Right lobe of liver (tissue), 6 donors: ENCODE measurements around the gene SLC2A1. TPM values are rescaled to one million over a fixed set of nuclear protein-coding genes. Genes with fewer than 3 reads are reported as not detected.
"Not testable (repeated sequence)": the region's sequence is repeated elsewhere in the genome, so short reads cannot be mapped to it uniquely, and the experiment has no call there.

ENCODE experiments used
- ATAC-seq, 4 donors: fragments of 200-7000 bp; cut with Tn5 transposase; one replicate each; pipeline ENCODE4 v1.9.1; 2020; ENCODE audit warnings: mild to moderate bottlenecking in 4 of 4, moderate library complexity in 4 of 4
- DNase-seq, 3 donors: peaks; one replicate each; pipeline ENCODE4 v3.0.0-alpha.2; 2020
- H3K27ac ChIP-seq, 3 donors: fragments of 200-600 bp; one replicate each; pipeline ENCODE4 v1.8.0; 2022
- H3K27me3 ChIP-seq, 2 donors: fragments of 200-600 bp; one replicate each; pipeline ENCODE4 v1.8.0; 2022
- H3K36me3 ChIP-seq, 4 donors: fragments of 200-600 bp; sonication (generic) in 1 of 4; one replicate each; pipeline versions ENCODE4 v1.5.1 to v1.8.0; 2017 to 2022; ENCODE audit warnings: control low read depth in 1 of 4
- H3K4me1 ChIP-seq, 4 donors: fragments of 200-600 bp; sonication (generic) in 1 of 4; one replicate each; pipeline versions ENCODE4 v1.5.1 to v1.8.0; 2017 to 2022; ENCODE audit warnings: control low read depth in 1 of 4
- H3K4me3 ChIP-seq, 3 donors: fragments of 200-600 bp; one replicate each; pipeline ENCODE4 v1.8.0; 2022
- H3K9me3 ChIP-seq, 4 donors: fragments of 200-600 bp; sonication (generic) in 1 of 4; one replicate each; pipeline versions ENCODE4 v1.5.1 to v1.8.0; 2017 to 2022; ENCODE audit warnings: control low read depth in 1 of 4
- CTCF ChIP-seq, 4 donors: fragments of 200-600 bp in 3 of 4; fragments of 450-650 bp in 1 of 4; IDR thresholded peaks; one replicate each; pipeline versions ENCODE4 v1.5.1 to v1.8.0; 2016 to 2022; ENCODE audit warnings: antibody characterized with exemption in 4 of 4, mild to moderate bottlenecking in 2 of 4
- POLR2A ChIP-seq: fragments of 450-650 bp; IDR thresholded peaks from one replicate; pipeline ENCODE4 v1.6.1; 2017; ENCODE audit warnings: antibody characterized with exemption, mild to moderate bottlenecking
- WGBS: methylation state at CpG from one replicate; pipeline ENCODE4 v1.1.6; 2018; ENCODE audit warnings: low coverage, low lambda C conversion rate; ENCODE audit not compliant: insufficient coverage; ENCODE audit errors: missing lambda C conversion rate; 5-methylcytosine and 5-hydroxymethylcytosine counted together
- intact Hi-C, 2 donors: fragments of 100-400 bp; cut with DNase I; formaldehyde crosslinking; loops; one replicate each; pipeline versions ENCODE4 v1.11.2 to v1.14.1; 2022
- total RNA-seq, 6 experiments: library from RNA; depleted of rRNA in 2 of 6; stranded (reverse); fragments of >200 nt in 2 of 6; fragmentation: NEBNext Ultra II Directional in 3 of 6; extraction: Animal tissue kit (Norgen Biotek cat#: 25700) in 3 of 6; gene quantifications; one replicate each; pipeline versions ENCODE4 v1.1.0 to v1.2.4, GENCODE V29; 2016 to 2023
- donor health status: DM: no; HTN: yes; CAD: no.
- donor health status: DM: no; HTN: no; CAD: no.
- donor health status: DM: no; HTN: no; CAD: no.
- donor health status: DM: no; HTN: yes; CAD: no.
- donor health status: DM: no; HTN: yes; CAD: no.

The SLC2A1 gene
- total RNA-seq, 6 experiments from 2014 or later: 0.74 to 34.3 (median 5.8) TPM

DNA sequence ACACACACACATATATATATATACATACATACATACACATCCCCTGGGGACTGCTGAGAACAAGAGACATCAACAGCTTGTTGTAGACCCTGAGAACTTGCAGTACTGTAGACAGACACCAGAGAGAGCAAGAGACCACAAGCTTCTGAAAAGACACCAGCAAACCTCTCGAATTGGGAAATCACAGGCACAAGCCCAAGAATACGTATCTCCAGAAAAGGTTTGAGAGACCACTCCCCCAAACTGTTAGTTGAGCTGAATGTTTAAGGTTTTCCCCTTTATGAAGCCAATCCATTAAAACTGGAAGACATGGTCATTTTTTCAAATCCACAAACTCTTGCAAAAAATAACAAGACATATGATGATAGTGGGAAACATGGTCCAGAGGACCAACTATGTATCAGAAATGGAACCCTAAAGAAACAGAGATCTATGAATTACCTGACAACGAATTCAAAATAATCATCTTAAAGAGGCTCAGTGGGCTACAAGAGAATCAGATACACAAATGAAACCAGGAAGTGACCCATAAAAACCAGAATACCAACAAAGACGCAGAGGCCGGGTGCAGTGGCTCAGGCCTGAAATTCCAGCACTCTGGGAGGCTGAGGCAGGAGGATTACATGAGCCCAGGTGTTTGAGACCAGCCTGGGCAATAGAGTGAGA is 45.1 kb downstream of the SLC2A1 start:
- intact Hi-C loops: loop anchor here in 1 of 2 donors (5.0 kb wide), 2 partner anchors 136 to 159 kb away; no protein-coding TSS in a partner anchor
- 35% methylated on average over 5 of the region's 5 CpGs for WGBS
- TF ChIP-seq POLR2A (no peak), CTCF (IDR thresholded peaks at IDR 0.05) (peak; percentile 66 to 98 (median 80))
- Histone ChIP-seq H3K9me3 (no peaks in the 10 kb centered on the region), H3K27me3 (no peaks in the 10 kb centered on the region), H3K36me3 (no peaks in the 10 kb centered on the region), H3K4me1 (no peaks in the 10 kb centered on the region), H3K4me3 (no peak overlapping the region), H3K27ac (no peak overlapping the region)
- ATAC-seq (peak; percentile 93 to 98 (median 95)), DNase-seq (peak in 1 of 3 donors; percentile 64)

DNA sequence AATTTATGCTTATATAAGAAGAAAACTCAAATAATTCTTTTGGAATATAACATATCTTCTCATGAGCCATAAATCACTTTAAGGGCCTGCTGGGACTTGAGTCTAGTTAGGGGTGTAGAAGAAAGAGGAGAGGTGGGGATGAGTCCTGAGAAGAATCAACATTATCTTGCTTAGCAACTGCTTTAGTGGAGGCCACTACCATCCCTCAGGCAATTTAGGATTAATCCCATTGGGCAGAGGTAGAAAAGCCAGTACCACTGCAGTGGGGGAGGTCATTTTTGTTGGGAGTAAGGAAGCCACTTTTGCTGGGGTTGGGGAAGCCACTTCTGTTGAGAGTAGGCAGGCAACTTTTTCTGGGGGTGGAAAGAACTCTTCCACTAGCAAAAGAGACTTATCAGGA is 47.7 kb downstream of the SLC2A1 start:
- TF ChIP-seq POLR2A (no peak), CTCF (IDR thresholded peaks at IDR 0.05) (no peak)
- Histone ChIP-seq H3K27me3 (no peaks in the 10 kb centered on the region), H3K27ac (no peak overlapping the region), H3K4me1 (no peaks in the 10 kb centered on the region), H3K4me3 (no peak overlapping the region), H3K9me3 (no peaks in the 10 kb centered on the region), H3K36me3 (no peaks in the 10 kb centered on the region)
- intact Hi-C loops: loop anchor here in 1 of 2 donors (5.0 kb wide), 2 partner anchors 134 to 161 kb away; no protein-coding TSS in a partner anchor
- DNase-seq: no peak
- no peak for ATAC-seq

GRCh38 chr1:42908046-42908445 is 50.6 kb downstream of the SLC2A1 start:
- Histone ChIP-seq H3K36me3 (no peaks in the 10 kb centered on the region), H3K4me3 (no peak overlapping the region), H3K27ac (no peak overlapping the region), H3K27me3 (no peaks in the 10 kb centered on the region), H3K4me1 (no peaks in the 10 kb centered on the region), H3K9me3 (no peaks in the 10 kb centered on the region)
- no peak for DNase-seq
- WGBS: 84% methylated on average over 2 of the region's 3 CpGs
- TF ChIP-seq POLR2A: no peak
- no peak for TF ChIP-seq CTCF (IDR thresholded peaks at IDR 0.05)
- intact Hi-C loops: no loop called here
- ATAC-seq: no peak

GRCh38 chr1:42904434-42904833 is 54.2 kb downstream of the SLC2A1 start:
- H3K4me3 ChIP-seq: no peak overlapping the region
- ATAC-seq: no peak
- H3K36me3 ChIP-seq: no peaks in the 10 kb centered on the region
- H3K27ac ChIP-seq: no peak overlapping the region
- no peak for DNase-seq
- WGBS: 100% methylated on average over 1 of the region's 1 CpG
- H3K27me3 ChIP-seq: no peaks in the 10 kb centered on the region
- no peak for TF ChIP-seq CTCF (IDR thresholded peaks at IDR 0.05)
- no peak for TF ChIP-seq POLR2A
- H3K9me3 ChIP-seq: no peaks in the 10 kb centered on the region
- intact Hi-C loops: no loop called here
- H3K4me1 ChIP-seq: no peaks in the 10 kb centered on the region

- ATAC-seq, DNase-seq, H3K4me1 ChIP-seq, H3K4me3 ChIP-seq, H3K27ac ChIP-seq, H3K36me3 ChIP-seq, H3K27me3 ChIP-seq, intact Hi-C loops, H3K9me3 ChIP-seq: not testable (repeated sequence)
- WGBS: no CpG with 5 or more reads among the region's 4 CpGs
These were observed 58.7 kb downstream of the SLC2A1 start for GRCh38 chr1:42899960-42900359.
